Activated naive CD4-positive, alpha-beta T cell treated with anti-CD3 and anti-CD28 coated beads, Interleukin-2, amount 10 ng/mL, durations not matched to agents 7 days and 5 days (primary cell): ENCODE data around the gene EIF4G1.

Source experiments
- CTCF ChIA-PET: fragments of 350-600 bp; sonication (Branson Sonifier 250); formaldehyde crosslinking; loops from one replicate; lab custom pipeline; 2021; ENCODE audit warnings: antibody characterized with exemption; lab: Charles Lee
- DNase-seq: peaks from one replicate; pipeline ENCODE4 v3.0.0-alpha.2; 2020
- H3K27ac Mint-ChIP-seq: one replicate; pipeline ENCODE4 v1.8.0; 2021; ENCODE audit warnings: mild to moderate bottlenecking, moderate library complexity, mixed read lengths
- H3K27me3 Mint-ChIP-seq: one replicate; pipeline ENCODE4 v1.8.0; 2021; ENCODE audit warnings: mild to moderate bottlenecking, mixed read lengths
- H3K36me3 Mint-ChIP-seq: one replicate; pipeline ENCODE4 v1.8.0; 2021; ENCODE audit warnings: mixed read lengths
- H3K4me1 Mint-ChIP-seq: one replicate; pipeline ENCODE4 v1.8.0; 2021; ENCODE audit warnings: mixed read lengths
- H3K4me3 Mint-ChIP-seq: one replicate; pipeline ENCODE4 v1.8.0; 2021; ENCODE audit warnings: mild to moderate bottlenecking, moderate library complexity, mixed read lengths
- H3K9me3 Mint-ChIP-seq: one replicate; pipeline ENCODE4 v1.8.0; 2021; ENCODE audit warnings: mixed read lengths

EIF4G1 gene

GRCh38 chr3:184345317-184346144 lies 31.1 kb downstream of the EIF4G1 start:
- no peaks in the 10 kb centered on the region for H3K36me3 Mint-ChIP-seq
- H3K27me3 Mint-ChIP-seq, result no peaks in the 10 kb centered on the region
- peaks cover 8% of the 10 kb centered on the region for H3K4me1 Mint-ChIP-seq
- no peak overlapping the region for H3K4me3 Mint-ChIP-seq
- no peaks in the 10 kb centered on the region for H3K9me3 Mint-ChIP-seq
- H3K27ac Mint-ChIP-seq, result no peak overlapping the region
- CTCF ChIA-PET, result interaction anchor here (0.6 to 2.5 kb wide), 4 partner anchors 8 to 457 kb away, joined by 3 to 6 read pairs (median 4); no protein-coding TSS in a partner anchor
- no peak for DNase-seq

GRCh38 chr3:184346480-184347190 lies 32.2 kb downstream of the EIF4G1 start:
- H3K27me3 Mint-ChIP-seq, result no peaks in the 10 kb centered on the region
- no peak overlapping the region for H3K4me3 Mint-ChIP-seq
- H3K27ac Mint-ChIP-seq, result no peak overlapping the region
- H3K4me1 Mint-ChIP-seq, result no peaks in the 10 kb centered on the region
- no peaks in the 10 kb centered on the region for H3K36me3 Mint-ChIP-seq
- DNase-seq, result no peak
- CTCF ChIA-PET, result interaction anchor here (1.1 to 2.5 kb wide), 2 partner anchors 8 to 25 kb away, joined by 3 to 6 read pairs; no protein-coding TSS in a partner anchor
- H3K9me3 Mint-ChIP-seq, result no peaks in the 10 kb centered on the region

- Mint-ChIP-seq H3K4me1 (no peaks in the 10 kb centered on the region), H3K27me3 (no peaks in the 10 kb centered on the region), H3K36me3 (no peaks in the 10 kb centered on the region), H3K9me3 (no peaks in the 10 kb centered on the region), H3K27ac (no peak overlapping the region), H3K4me3 (no peak overlapping the region)
- CTCF ChIA-PET, result interaction anchor here (2.5 kb wide), 1 partner anchor 24 kb away, joined by 6 read pairs; no protein-coding TSS in a partner anchor
- no peak for DNase-seq
These were observed 33.1 kb downstream of the EIF4G1 start for GRCh38 chr3:184347321-184348056.

- H3K4me3 Mint-ChIP-seq, result no peak overlapping the region
- DNase-seq, result no peak
- CTCF ChIA-PET, result no interaction called here
- no peak overlapping the region for H3K27ac Mint-ChIP-seq
- no peaks in the 10 kb centered on the region for H3K36me3 Mint-ChIP-seq
- H3K4me1 Mint-ChIP-seq, result no peaks in the 10 kb centered on the region
- H3K27me3 Mint-ChIP-seq, result no peaks in the 10 kb centered on the region
- H3K9me3 Mint-ChIP-seq, result no peaks in the 10 kb centered on the region
These were observed 33.6 kb downstream of the EIF4G1 start for GRCh38 chr3:184348057-184348382.

- Mint-ChIP-seq H3K27me3 (no peaks in the 10 kb centered on the region), H3K4me1 (no peaks in the 10 kb centered on the region), H3K27ac (no peak overlapping the region), H3K4me3 (no peak overlapping the region), H3K9me3 (no peaks in the 10 kb centered on the region), H3K36me3 (no peaks in the 10 kb centered on the region)
- CTCF ChIA-PET, result no interaction called here
- no peak for DNase-seq
These were observed 35.4 kb downstream of the EIF4G1 start for GRCh38 chr3:184349563-184350470.

- Mint-ChIP-seq H3K36me3 (no peaks in the 10 kb centered on the region), H3K27ac (no peak overlapping the region), H3K4me1 (no peaks in the 10 kb centered on the region), H3K9me3 (no peaks in the 10 kb centered on the region), H3K27me3 (no peaks in the 10 kb centered on the region), H3K4me3 (no peak overlapping the region)
- CTCF ChIA-PET, result no interaction called here
- no peak for DNase-seq
These were observed 36.2 kb downstream of the EIF4G1 start for GRCh38 chr3:184350618-184351017.

- no peak overlapping the region for H3K4me3 Mint-ChIP-seq
- H3K27ac Mint-ChIP-seq, result no peak overlapping the region
- H3K9me3 Mint-ChIP-seq, result no peaks in the 10 kb centered on the region
- CTCF ChIA-PET, result interaction anchor here (1.1 to 1.4 kb wide), 3 partner anchors 9 to 189 kb away, joined by 3 read pairs; partner anchors contain the start of genes CLCN2 and POLR2H
- DNase-seq, result no peak
- H3K4me1 Mint-ChIP-seq, result no peaks in the 10 kb centered on the region
- no peaks in the 10 kb centered on the region for H3K27me3 Mint-ChIP-seq
- H3K36me3 Mint-ChIP-seq, result no peaks in the 10 kb centered on the region
These were observed 37.2 kb downstream of the EIF4G1 start for GRCh38 chr3:184351511-184352148.

GRCh38 chr3:184352149-184352785 lies 37.9 kb downstream of the EIF4G1 start:
- Mint-ChIP-seq H3K4me1 (no peaks in the 10 kb centered on the region), H3K9me3 (no peaks in the 10 kb centered on the region), H3K27ac (no peak overlapping the region), H3K36me3 (no peaks in the 10 kb centered on the region), H3K27me3 (no peaks in the 10 kb centered on the region), H3K4me3 (no peak overlapping the region)
- CTCF ChIA-PET, result interaction anchor here (1.1 to 1.4 kb wide), 3 partner anchors 8 to 189 kb away, joined by 3 read pairs; partner anchors contain the start of genes CLCN2 and POLR2H
- DNase-seq, result no peak

GRCh38 chr3:184352897-184353545 lies 38.6 kb downstream of the EIF4G1 start:
- H3K36me3 Mint-ChIP-seq, result no peaks in the 10 kb centered on the region
- no peaks in the 10 kb centered on the region for H3K4me1 Mint-ChIP-seq
- no peak overlapping the region for H3K27ac Mint-ChIP-seq
- no peak for DNase-seq
- CTCF ChIA-PET, result interaction anchor here (0.9 to 2.8 kb wide), 10 partner anchors 9 to 204 kb away, joined by 3 to 15 read pairs (median 3); partner anchors contain the start of genes CLCN2, FAM131A and POLR2H
- H3K4me3 Mint-ChIP-seq, result no peak overlapping the region
- peaks cover under 1% of the 10 kb centered on the region for H3K27me3 Mint-ChIP-seq
- H3K9me3 Mint-ChIP-seq, result no peaks in the 10 kb centered on the region

GRCh38 chr3:184353546-184353941 lies 39.1 kb downstream of the EIF4G1 start:
- Mint-ChIP-seq H3K4me3 (no peak overlapping the region), H3K9me3 (no peaks in the 10 kb centered on the region), H3K4me1 (no peaks in the 10 kb centered on the region), H3K36me3 (no peaks in the 10 kb centered on the region), H3K27ac (no peak overlapping the region), H3K27me3 (peaks cover 6% of the 10 kb centered on the region)
- CTCF ChIA-PET, result interaction anchor here (0.6 to 2.8 kb wide), 15 partner anchors 8 to 204 kb away, joined by 3 to 15 read pairs (median 3); partner anchors contain the start of gene FAM131A
- no peak for DNase-seq

GRCh38 chr3:184354121-184354728 lies 39.8 kb downstream of the EIF4G1 start:
- no peaks in the 10 kb centered on the region for H3K4me1 Mint-ChIP-seq
- no peak overlapping the region for H3K27ac Mint-ChIP-seq
- no peaks in the 10 kb centered on the region for H3K36me3 Mint-ChIP-seq
- CTCF ChIA-PET, result interaction anchor here (0.6 to 2.8 kb wide), 16 partner anchors 9 to 203 kb away, joined by 3 to 15 read pairs (median 4); partner anchors contain the start of gene FAM131A
- DNase-seq, result peak; percentile 72
- peaks cover 12% of the 10 kb centered on the region for H3K27me3 Mint-ChIP-seq
- H3K4me3 Mint-ChIP-seq, result no peak overlapping the region
- no peaks in the 10 kb centered on the region for H3K9me3 Mint-ChIP-seq

- no peaks in the 10 kb centered on the region for H3K4me1 Mint-ChIP-seq
- no peaks in the 10 kb centered on the region for H3K9me3 Mint-ChIP-seq
- CTCF ChIA-PET, result interaction anchor here (0.9 to 2.8 kb wide), 6 partner anchors 8 to 196 kb away, joined by 3 to 15 read pairs (median 4); partner anchors contain the start of gene FAM131A
- H3K36me3 Mint-ChIP-seq, result no peaks in the 10 kb centered on the region
- no peak for DNase-seq
- H3K4me3 Mint-ChIP-seq, result no peak overlapping the region
- no peak overlapping the region for H3K27ac Mint-ChIP-seq
- H3K27me3 Mint-ChIP-seq, result peaks cover 15% of the 10 kb centered on the region
These were observed 40.3 kb downstream of the EIF4G1 start for GRCh38 chr3:184354754-184355153.
